Measurements from ENCODE around the gene FTH1.

Gene FTH1

DNA sequence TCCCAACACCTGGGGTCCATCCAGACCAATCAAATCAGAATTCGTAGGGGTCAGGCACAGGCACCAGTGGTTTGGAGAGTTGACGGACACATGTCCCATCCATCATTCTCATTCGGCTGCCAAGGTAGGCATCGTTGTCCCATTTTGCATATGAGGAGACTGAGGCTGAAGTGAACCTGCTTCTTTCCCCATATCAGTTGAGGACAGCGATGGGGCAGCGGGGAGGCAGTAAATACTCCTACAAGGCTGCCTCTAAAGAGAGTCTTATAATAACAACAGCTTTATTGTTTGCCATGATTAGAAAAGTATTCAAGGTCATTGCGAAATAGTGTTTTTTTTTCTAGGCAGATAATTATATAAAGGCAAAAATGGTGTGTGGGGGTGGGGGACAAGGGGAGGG, 18.9 kb downstream of the FTH1 start:
- DNase-seq (ENCODE audit: low read depth, low spot score) = no peak

DNA sequence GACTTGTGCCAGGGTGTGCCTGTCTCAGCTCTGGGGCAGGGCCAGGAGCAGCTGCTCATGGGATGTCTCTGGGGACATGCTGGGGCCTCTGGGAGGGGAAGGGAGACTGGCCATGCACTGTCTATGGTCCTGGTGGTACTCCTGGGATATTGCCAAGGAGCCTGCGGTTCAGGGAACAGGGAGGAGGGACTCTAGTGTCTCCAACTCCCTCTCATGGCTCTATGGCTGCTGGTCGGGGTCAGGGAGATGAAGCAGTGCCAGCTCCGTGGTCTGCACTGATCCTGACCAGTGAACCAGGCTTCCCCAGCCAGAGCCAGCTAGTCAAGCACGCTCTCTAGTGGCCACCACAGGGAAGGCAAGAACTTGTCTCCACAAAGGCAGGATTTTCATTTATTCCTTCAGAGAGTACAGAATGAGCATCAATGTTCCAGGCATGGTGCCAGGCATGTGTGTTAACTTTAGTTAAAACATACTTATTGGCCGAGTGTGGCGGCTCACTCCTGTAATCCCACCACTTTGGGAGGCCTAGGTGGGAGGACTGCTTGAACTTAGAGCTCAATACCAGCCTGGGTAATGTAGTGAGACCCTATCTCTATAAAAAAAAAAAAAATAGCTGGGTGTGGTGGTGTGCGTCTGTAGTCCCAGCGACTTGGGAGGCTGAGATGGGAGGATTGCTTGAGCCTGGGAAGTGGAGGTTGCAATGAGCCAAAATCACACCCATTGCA, 19.8 kb downstream of the FTH1 start:
- peak; percentile 85 for DNase-seq (ENCODE audit: low read depth, low spot score)

DNA sequence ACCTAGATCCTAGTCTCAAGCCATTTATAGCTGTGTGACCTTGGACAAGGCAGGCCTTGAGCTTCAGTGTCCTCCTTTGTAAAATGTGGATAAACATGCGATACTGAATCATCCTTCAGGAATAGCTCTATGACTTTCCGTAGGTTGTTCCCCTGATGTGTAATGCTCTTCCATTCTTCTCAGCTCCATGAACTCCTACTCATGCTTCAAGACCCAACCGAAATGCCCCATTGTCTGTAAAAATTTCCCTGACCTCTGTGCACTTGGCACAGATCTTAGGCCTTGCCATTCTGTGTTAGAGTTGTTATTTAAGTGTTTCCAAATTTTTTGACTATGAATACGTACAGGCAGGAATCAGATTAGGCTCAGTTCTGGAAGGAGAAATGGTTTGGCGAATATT, 20.5 kb downstream of the FTH1 start:
- no peak for DNase-seq (ENCODE audit: low read depth, low spot score)

DNA sequence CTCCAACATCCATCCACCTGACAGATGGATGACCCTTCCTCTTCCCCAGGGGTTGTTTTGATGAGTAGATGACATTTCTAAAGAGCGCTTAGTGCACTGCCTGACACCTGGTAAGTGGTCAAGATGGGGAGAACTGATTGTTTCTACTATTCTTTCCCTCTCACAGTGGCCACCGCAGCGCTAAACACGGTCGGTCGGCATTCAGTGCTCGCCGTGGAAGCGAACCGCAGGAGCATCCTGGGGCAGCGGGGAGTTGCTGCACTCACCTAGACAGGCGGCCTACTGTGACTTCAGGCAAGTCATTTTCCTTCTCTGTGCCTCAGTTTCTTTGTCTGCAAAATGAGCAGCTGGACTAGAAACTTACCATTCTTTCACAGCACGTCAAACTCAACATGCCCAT, 22.2 kb downstream of the FTH1 start:
- no peak for DNase-seq (ENCODE audit: low read depth, low spot score)

DNA sequence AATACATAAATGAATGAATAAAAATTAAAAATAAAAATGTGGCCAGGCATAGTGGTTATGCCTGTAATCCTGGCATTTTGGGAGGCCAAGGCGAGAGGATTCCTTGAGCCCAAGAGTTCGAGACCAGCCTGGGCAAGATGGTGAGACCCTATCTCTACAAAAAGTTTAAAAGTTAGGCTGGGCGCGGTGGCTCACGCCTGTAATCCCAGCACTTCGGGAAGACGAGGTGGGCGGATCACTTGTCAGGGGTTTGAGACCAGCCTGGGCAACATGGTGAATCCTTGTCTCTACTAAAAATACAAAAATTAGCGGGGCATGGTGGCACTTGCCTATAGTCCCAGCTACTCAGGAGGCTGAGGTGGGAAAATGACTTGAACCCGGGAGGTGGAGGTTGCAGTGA, 27.0 kb downstream of the FTH1 start:
- DNase-seq (ENCODE audit: low read depth, low spot score) = no peak

DNA sequence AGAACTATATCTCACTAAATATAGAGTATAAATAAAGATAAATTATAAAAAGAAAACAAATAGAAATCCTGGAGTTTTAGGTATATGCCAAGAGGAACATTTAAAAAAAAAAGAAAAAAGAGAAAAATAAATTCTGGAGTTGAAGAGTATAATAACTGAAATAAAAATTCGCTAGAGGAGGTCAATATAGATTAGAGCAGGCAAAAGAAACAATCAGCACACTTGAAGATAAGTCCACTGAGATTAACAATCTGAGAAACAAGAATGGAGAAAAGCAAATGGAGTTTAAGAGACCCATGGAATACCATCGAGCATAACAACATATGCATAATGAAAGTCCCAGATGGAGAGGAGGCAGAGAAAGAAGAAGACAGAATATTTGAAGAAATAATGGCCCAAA, 31.6 kb downstream of the FTH1 start:
- DNase-seq (ENCODE audit: low read depth, low spot score) = no peak

DNA sequence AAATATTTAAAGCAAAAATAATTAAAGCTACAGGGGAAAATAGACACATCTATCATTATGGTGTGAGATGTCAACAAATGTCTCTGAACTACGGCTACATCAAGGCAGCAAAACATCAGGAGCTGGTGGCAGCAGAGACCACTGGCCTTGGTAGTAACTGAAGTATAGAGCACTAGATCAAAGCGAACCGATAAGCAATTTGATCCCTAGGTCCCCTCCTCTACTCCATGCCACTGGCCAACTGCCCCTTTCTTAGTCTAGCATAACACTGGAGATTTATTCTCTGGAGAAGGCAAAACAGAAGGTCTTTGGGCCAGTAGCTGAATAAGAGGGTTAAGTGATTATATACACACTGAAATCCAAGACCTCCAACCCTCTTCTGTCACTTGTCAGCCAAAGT, 36.5 kb downstream of the FTH1 start:
- no peak for DNase-seq (ENCODE audit: low read depth, low spot score)

DNA sequence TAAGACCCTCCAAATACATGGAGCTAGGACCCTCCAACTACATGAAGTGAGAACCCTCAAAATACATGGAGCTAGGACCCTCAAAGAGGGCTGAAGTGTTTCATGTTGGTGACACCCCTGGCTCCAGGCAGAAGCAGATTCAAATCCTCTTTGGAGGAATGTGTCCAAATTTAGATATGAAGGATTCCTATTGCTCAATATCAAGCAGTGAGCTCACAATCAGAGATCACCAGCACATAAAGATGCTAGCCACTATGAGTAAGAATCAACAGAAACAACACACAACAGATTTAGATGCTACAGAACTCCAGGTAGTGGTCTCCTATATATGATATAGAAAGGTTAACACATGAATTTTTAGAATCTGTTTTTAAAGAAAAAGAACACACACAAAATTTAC, 38.8 kb downstream of the FTH1 start:
- no peak for DNase-seq (ENCODE audit: low read depth, low spot score)

DNA sequence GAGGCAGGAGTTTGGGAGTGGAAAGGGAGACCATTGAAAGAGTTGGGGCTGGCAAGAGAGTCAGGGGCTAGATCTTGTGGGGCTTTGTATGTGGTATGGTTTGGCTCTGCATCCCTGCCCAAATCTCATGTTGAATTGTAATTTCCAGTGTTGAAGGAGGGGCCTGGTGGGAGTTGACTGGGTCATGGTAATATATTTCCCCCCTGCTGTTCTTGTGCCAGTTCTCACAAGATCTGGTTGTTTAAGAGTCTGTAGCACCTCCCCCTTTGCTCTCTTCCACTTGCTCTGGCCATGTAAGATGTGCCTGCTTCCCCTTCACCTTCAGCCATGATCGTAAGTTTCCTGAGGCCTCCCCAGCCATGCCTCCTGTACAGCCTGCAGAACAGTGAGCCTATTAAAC, 39.9 kb downstream of the FTH1 start:
- DNase-seq (ENCODE audit: low read depth, low spot score) = peak; percentile 29

DNA sequence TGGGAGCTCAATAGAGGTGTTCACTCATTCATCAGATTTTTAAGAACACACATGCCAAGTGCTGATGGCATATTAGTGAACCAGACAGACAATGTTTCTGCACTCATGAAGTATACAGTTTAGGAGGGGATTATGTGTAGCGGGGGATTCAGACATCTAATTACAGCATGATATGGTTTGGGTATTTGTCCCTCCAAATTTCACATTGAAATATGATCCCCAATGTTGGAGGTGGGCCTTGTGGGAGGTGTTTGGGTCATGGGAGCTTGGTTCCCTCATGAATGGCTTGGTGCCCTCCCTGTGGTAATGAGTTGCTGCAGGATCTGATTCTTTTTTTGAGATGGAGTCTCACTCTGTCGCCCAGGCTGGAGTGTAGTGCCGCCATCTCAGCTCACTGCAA, 41.2 kb downstream of the FTH1 start:
- DNase-seq (ENCODE audit: low read depth, low spot score) = no peak

DNA sequence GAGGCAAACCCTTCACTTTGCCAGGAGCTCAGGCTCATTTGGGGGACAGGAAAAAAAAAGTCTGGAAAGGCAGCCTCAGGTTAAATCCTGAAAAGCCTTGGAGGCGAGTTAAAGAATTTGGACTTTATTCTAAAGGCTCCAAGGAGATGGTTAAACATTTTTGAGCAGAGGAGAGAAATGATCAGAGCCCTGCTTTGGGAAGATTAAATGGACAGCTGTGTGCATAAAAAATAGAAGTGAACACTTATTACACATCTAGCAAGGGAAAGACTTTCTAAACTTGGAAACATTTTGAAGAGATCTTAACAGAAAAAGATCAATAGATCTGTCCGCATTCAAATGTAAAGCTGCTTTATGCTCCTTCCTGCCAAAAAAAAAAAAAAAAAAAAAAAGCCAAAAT, 41.7 kb downstream of the FTH1 start:
- no peak for DNase-seq (ENCODE audit: low read depth, low spot score)

DNA sequence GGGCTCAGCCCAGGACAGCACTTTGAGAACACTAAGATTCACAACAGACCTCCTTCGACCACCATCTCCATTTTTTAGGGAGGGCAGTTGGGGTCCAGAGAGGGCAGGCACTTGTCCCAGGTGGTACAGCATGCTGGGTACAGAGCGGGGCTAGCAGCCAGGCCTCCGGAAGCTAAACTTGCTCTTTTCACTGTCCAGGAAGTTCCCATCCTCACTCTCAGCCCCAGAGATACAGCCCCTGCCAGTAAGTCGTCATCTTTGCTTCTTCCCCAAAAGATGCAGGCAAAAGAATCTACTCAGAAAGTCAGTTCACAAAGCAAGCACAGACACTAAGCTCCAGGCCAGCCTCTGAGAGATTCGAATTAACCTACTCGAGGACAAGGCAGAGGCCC, 43.4 kb downstream of the FTH1 start:
- DNase-seq (ENCODE audit: low read depth, low spot score) = no peak

DNA sequence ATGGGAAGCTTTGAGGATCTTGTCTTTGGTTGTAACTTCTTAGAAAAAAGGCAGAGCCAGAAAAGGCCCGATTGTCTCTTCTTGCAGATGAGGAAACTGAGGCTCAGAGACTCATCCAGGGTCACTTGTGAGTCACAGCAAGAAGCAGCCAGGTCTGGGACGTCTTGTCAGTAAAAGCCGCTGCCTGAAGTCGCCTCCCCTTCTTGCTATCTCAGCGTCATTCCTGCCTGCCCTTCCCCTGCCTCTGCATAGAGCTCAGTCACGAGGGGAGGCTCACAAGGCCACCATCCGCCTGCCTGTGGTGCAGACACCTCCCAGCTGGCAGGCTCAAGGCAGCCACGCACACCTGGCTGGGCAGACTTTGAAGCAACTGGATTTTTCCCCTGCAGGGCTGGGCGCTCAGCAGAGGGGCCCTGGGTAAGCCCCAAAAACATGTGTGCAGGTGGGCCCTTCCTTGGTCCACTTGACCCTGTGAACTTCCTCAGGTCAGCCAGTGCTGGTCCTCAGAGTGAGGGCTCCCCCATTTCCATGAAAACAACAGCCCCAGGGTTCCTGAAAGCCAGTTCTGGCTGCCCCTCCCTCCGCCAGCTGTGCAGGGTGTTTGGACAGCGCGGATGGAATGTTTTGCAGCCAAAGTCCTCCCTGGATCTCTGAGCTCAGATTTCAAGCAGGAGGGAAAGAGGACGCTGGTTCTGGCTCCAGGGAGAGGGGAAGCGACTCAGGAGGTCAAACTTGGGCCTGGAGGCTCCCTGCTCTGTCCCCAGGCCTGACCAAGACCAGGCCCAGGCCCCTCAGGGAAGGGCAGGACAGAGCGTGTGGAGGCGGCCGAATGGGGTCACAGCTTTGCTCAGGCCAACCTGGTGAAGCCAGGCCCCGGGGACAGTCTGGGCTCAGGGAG, 44.0 kb downstream of the FTH1 start:
- DNase-seq (ENCODE audit: low read depth, low spot score) = peak; percentile 87

DNA sequence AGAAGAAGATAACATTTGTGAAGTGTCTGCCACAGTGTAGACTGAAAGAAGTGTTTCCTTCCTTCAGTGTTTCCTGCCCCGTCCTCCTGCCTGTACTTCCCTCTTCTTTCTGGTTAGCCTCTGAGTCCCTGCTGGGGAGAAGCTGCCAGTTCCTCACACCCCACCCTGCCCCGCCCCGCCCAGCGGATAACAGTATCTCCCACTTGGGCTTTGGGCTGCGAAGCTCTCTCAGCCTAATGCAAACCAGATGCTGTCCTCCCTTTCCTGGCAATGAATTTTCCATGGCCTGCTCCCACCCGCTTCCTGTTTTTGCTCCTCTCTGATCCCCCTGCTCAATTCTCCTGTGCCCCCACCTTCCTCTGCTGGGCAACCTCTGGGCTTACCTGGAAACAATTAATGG, 44.9 kb downstream of the FTH1 start:
- peak; percentile 76 for DNase-seq (ENCODE audit: low read depth, low spot score)

DNA sequence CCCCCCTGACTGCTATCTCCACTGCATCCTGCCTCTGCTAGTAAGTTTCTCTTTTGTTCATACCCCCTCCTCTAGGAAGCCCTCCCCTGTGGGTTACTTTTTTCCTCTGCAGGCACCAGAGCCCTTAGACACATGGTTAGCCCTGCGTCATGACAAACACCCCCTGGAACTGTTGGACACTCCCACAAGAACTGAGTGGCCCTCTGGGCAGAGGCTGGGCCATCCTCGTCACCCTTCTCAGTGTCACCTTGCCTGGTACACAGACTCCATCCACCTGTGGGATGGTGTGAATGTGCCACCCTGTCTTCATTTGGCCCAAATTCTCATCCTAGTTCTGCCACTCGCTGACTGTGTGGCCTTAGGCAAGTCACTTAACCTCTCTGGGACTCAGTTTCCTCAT, 46.0 kb downstream of the FTH1 start:
- DNase-seq (ENCODE audit: low read depth, low spot score) = no peak

DNA sequence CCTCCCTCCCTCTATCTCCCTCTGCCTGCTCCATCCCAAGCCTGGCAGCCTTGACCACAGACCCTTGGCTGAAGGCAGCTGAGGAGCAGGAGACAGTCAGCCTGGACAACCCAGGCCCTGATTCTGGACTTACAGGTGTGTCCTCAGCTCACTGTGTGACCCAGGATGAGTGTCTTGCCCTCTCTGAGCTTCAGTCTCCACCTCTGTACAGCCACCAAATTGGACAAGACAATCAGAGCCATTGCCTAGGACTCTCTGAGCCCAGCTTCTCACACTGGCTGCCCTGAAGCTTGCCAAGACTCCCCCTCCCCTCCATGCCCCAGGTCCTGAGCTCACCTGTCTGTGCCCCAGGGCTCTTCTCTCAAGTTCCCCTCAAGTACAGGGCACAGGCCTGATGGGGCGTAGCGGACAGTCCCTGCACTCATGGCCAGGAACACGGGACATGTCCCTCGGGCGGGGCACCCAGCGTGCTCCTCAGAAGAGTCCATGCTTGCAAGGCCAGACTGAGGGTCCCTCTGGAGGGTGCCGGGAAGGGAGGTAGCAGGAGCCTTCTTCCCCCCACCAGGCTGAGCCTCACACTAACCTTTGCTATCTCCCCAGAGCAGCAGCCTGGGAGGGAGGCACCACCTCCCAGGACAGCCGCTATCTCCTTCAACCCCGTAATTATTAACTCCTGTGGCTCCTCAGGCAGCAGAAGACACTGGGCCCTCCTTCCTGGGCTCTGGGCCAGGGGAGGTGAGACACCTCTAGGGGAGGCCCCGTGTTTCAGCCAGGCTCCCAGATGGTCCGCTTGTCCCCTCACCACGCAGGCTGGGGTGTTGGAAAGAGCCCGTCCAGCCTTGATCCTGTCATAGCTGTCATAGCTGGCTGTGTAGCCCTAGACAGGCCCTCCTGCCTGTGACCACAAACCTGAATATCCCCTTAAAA, 47.5 kb downstream of the FTH1 start:
- DNase-seq (ENCODE audit: low read depth, low spot score) = no peak

DNA sequence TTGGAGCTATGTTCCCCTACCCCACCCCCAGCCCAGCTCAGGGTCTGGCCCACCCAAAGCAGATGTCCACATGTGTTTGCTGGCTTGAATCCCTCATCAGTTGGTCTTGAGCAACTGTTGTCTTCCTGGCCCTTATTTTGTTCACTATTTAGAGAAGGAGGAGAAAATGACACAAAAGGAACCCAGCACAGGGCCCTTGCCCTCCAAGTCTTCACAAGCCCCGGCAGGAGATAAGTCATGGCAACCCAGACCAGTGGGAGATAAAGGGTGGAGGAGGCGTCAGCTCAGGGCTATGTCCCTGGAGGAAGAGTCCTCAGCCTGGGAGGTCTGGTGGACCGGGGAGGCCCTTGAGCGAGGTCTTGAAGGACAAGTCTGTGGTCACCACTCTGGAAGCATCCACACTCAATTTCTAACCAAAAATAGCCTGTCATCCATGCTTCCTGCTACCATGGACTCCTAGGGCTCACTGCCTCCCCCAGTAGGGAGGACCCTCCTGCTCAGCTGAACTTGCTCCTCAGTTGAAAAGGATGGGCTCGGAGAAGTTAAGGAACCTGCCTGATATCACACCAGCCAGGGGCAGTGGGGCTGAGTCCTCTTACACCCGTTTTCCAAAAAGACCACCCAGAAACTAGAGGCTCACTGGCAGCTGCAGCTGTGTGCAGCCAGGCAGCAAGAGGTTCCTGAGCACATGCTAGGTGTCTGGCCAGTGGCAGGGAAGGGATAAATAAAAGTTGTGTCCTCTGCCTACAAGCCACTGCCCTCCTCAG, 48.3 kb downstream of the FTH1 start:
- DNase-seq (ENCODE audit: low read depth, low spot score) = no peak

DNA sequence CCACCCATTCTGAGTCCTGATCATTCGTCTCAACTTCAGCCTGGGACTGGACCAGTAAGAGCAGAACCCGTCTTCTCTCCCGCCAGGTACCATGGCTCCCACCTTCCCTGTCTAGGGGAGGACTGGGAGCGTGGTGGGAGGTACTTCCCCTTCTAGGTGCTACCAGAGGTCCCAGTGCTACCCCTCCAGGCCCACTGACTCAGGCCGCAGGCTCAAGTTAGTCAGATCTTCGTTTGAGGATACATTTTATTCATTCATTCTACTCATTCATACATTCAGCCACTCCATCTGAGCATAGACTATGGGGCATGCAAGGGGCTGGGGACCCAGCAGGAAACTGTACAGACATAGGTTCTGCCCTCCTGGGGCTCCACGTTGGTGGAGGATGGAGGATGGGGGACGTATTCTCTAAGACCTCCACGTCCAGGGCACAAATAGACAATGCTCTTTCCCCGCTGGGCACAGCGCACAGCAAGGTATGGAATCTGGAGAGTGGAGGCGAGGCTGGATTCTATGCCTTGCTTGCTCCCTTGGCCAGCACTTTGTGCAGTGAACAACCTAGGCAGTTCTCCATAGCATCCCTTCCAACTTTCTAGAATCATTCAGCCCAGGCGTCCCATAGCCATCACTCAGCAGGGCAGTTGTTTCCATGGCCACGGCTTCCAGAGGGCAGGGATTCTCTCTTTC, 49.0 kb downstream of the FTH1 start:
- DNase-seq (ENCODE audit: low read depth, low spot score) = no peak

DNA sequence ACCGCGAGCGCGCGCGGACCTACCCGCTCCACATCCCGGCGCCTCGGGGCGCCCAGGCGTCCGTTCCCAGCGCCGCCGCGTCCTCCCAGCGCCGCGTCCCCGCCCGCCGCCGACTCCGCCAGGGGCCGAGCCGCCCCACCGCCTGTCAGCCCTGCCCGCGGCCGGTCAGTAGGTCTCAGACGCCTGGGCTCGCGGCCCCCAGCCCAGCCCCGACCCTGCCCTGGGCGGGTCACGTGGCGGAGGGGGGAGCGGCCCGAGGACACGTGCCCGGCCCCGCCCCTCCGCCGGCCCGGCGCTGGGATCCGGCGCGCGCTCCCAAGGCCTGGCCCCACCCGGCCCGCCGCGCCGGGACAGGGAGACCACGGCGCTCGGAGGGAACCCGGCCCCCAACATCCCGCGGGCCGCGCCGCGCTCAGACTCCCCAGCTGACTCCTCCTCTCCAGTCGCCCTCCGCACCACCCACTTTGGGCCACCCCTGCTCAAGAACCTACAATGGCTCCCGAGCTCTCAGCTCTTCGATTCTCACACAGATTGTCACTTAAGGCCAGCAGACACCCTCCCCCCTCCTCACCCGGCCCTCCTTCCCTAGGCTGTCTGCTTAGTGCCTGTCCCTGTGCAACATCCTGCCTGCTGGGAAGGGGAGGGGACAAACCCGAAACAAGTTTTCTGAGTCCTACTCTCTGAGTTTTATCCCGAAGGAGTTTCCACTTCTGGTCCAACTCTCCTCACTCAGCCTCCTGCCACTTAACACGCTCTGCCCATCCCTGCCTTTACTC, 49.9 kb downstream of the FTH1 start, which contains the start of gene RAB3IL1:
TSS of gene RAB3IL1 (minus strand) at position 233 of the 776 bp plus-strand sequence. CDS start at position 34, 199 bp downstream.
- DNase-seq (ENCODE audit: low read depth, low spot score) = no peak

Data from smooth muscle cell of the brain vasculature (primary cell).